Adrenal gland (tissue), 5 donors: ENCODE results near the gene ZNF780A.

Experiments
- POLR2A ChIP-seq, 2 donors: fragments of 450-650 bp; IDR thresholded peaks; one replicate each; pipeline ENCODE4 v1.6.1; 2017; ENCODE audit warnings: antibody characterized with exemption in 2 of 2, mild to moderate bottlenecking in 2 of 2, moderate library complexity in 1 of 2
- TF ChIP-seq, protein P1 (sequence below), 6 experiments: fragments of 450-650 bp in 4 of 6; fragments of 200-600 bp in 2 of 6; sonication (generic) in 1 of 6; IDR thresholded peaks; 1 replicate in 5 of 6; 2 replicates in 1 of 6; pipeline versions ENCODE4 v1.5.1 to v1.8.0; 2016 to 2021; ENCODE audit warnings: antibody characterized with exemption in 6 of 6, mild to moderate bottlenecking in 2 of 6, moderate library complexity in 1 of 6
- donor health status: DM: no; HTN: no; CAD: no.

DNA sequence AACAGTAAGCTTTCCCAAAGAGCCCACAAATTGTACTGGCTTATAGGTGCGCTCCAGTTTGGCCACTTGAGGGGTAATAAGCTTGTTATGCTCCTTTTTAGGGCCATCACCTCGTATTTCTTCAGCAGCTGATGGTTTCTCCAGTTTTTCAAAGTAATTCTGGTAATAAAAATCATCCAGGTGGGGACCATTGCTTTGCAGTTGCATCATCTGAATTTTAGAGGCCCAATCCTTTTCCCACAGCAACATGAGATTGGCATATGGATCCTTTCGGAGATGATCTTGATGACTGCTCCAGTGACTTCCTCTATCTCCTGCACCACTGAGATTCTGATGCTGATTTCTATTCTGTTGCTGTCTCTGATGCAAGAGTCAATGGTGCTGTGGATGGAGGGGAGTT is 66.8 kb downstream of the ZNF780A start:
- TF ChIP-seq, protein P1, sequence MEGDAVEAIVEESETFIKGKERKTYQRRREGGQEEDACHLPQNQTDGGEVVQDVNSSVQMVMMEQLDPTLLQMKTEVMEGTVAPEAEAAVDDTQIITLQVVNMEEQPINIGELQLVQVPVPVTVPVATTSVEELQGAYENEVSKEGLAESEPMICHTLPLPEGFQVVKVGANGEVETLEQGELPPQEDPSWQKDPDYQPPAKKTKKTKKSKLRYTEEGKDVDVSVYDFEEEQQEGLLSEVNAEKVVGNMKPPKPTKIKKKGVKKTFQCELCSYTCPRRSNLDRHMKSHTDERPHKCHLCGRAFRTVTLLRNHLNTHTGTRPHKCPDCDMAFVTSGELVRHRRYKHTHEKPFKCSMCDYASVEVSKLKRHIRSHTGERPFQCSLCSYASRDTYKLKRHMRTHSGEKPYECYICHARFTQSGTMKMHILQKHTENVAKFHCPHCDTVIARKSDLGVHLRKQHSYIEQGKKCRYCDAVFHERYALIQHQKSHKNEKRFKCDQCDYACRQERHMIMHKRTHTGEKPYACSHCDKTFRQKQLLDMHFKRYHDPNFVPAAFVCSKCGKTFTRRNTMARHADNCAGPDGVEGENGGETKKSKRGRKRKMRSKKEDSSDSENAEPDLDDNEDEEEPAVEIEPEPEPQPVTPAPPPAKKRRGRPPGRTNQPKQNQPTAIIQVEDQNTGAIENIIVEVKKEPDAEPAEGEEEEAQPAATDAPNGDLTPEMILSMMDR (IDR thresholded peaks at IDR 0.05) = no peak
- no peak for TF ChIP-seq POLR2A (IDR thresholded peaks at IDR 0.05)
